K562 (cell line): Measurements from ENCODE around the gene HTR1D. TPM values are rescaled to one million over a fixed set of nuclear protein-coding genes. Genes with fewer than 3 reads are reported as not detected.

Experiments
- ATAC-seq: fragments of 200-7000 bp; cut with Tn5 transposase; 3 replicates; pipeline ENCODE4 v1.9.1; 2020; ENCODE audit warnings: moderate library complexity
- BruUV-seq: library from RNA; stranded (reverse); fragments of 400-500 nt; replicated peaks from 2 replicates; lab custom pipeline; 2021; lab: Mats Ljungman, UMichigan
- CTCF ChIA-PET: fragments of 300-600 bp; formaldehyde crosslinking; extraction: SDS; loops from one replicate; lab custom pipeline; 2021; ENCODE audit warnings: low intra/inter-chr PET ratio; lab: Yijun Ruan, JAX
- POLR2A ChIA-PET: fragments of 300-600, 350-650 bp; sonication (Branson Sonifier 250); formaldehyde crosslinking; extraction: SDS; loops from one replicate; lab custom pipeline; 2021; ENCODE audit warnings: antibody characterized with exemption, inconsistent platforms; lab: Yijun Ruan, JAX
- DNase-seq, 4 experiments: peaks; one replicate each; pipeline versions ENCODE4 v3.0.0 to v3.0.0-alpha.2; 2011 to 2018; ENCODE audit warnings: low spot score in 3 of 4, mixed read lengths in 3 of 4; ENCODE audit errors: extremely low read depth in 1 of 4
- FAIRE-seq: peaks from 2 replicates; lab custom pipeline; 2011; peaks lifted over from hg19 to GRCh38; lab: Jason Lieb, UNC
- H2AFZ ChIP-seq: 2 replicates; pipeline ENCODE4 v1.6.0; 2011; ENCODE audit warnings: low read depth, low read length, control low read depth, inconsistent platforms
- H3K27ac ChIP-seq: fragments of 200-600 bp; 3 replicates; pipeline ENCODE4 v1.8.0; 2011; ENCODE audit warnings: low read depth, mild to moderate bottlenecking, control low read depth, inconsistent platforms, low read length, moderate library complexity, mixed read lengths; ENCODE audit errors: extremely low read depth
- H3K27me3 ChIP-seq, 2 experiments: fragments of 300-600 bp in 1 of 2; 2 replicates in 1 of 2; 3 replicates in 1 of 2; pipeline versions ENCODE4 v1.6.0 to v1.8.0; 2011; ENCODE audit warnings: inconsistent platforms in 2 of 2, low read length in 2 of 2, mild to moderate bottlenecking in 1 of 2, mixed read lengths in 1 of 2, moderate library complexity in 1 of 2; ENCODE audit not compliant: control insufficient read depth in 2 of 2, insufficient read depth in 2 of 2
- H3K36me3 ChIP-seq: fragments of 300-600 bp; 3 replicates; pipeline ENCODE4 v1.8.0; 2011; ENCODE audit warnings: mild to moderate bottlenecking, low read length, inconsistent platforms; ENCODE audit not compliant: control insufficient read depth, insufficient read depth
- H3K4me1 ChIP-seq, 2 experiments: fragments of 200-600 bp in 1 of 2; replicated peaks in 1 of 2; 2 replicates in 1 of 2; 3 replicates in 1 of 2; pipeline versions ENCODE4 v1.5.1 to v1.8.0; 2011; ENCODE audit warnings: inconsistent platforms in 2 of 2, low read length in 2 of 2, mild to moderate bottlenecking in 1 of 2, mixed read lengths in 1 of 2, moderate library complexity in 1 of 2; ENCODE audit not compliant: control insufficient read depth in 2 of 2, insufficient read depth in 2 of 2
- H3K4me2 ChIP-seq: 2 replicates; pipeline ENCODE4 v1.6.1; 2011; ENCODE audit warnings: low read length, control low read depth, inconsistent platforms, mixed read lengths; ENCODE audit not compliant: insufficient read depth
- H3K4me3 ChIP-seq: fragments of 200-600 bp; sonication (generic), shearing (Covaris generic); 2 replicates; pipeline ENCODE4 v1.5.1; 2016; ENCODE audit warnings: control low read depth, inconsistent platforms
- H3K79me2 ChIP-seq: fragments of 200-600 bp; 3 replicates; pipeline ENCODE4 v1.8.0; 2011; ENCODE audit warnings: low read length, inconsistent platforms; ENCODE audit not compliant: control insufficient read depth, insufficient read depth
- H3K9ac ChIP-seq, 2 experiments: 2 replicates each; pipeline versions ENCODE4 v1.6.0 to v1.6.1; 2011; ENCODE audit warnings: low read depth in 2 of 2, low read length in 2 of 2, control low read depth in 1 of 2, inconsistent platforms in 1 of 2, mild to moderate bottlenecking in 1 of 2, mixed read lengths in 1 of 2; ENCODE audit not compliant: insufficient read depth in 1 of 2
- H3K9me1 ChIP-seq: one replicate; pipeline ENCODE4 v1.6.0; 2011; ENCODE audit warnings: inconsistent platforms, mild to moderate bottlenecking, low read length, moderate library complexity; ENCODE audit not compliant: control insufficient read depth, insufficient read depth
- H3K9me3 ChIP-seq: replicated peaks from 2 replicates; pipeline ENCODE4 v1.5.1; 2011; ENCODE audit warnings: low read depth, low read length, inconsistent platforms; ENCODE audit not compliant: control insufficient read depth, insufficient read depth
- H4K20me1 ChIP-seq: replicated peaks from 2 replicates; pipeline ENCODE4 v1.6.1; 2011; ENCODE audit warnings: low read length, inconsistent platforms, mixed read lengths; ENCODE audit not compliant: control insufficient read depth, insufficient read depth
- BCL6 ChIP-seq: fragments of 250-450 bp; sonication (Bioruptor Pico); IDR thresholded peaks from 2 replicates; pipeline ENCODE4 v1.4.0; 2020
- BMI1 ChIP-seq: fragments of 150-350 bp; IDR thresholded peaks from 2 replicates; pipeline ENCODE4 v1.6.1; 2014; ENCODE audit warnings: low read length
- BRF1 ChIP-seq: IDR thresholded peaks from 3 replicates; pipeline ENCODE4 v1.6.1; 2011; ENCODE audit warnings: borderline replicate concordance, mild to moderate bottlenecking; ENCODE audit not compliant: insufficient read length; ENCODE audit errors: extremely low read depth
- E2F3 ChIP-seq: fragments of 250-450 bp; sonication (Bioruptor Pico); IDR thresholded peaks from 2 replicates; pipeline ENCODE4 v1.4.0; 2020; ENCODE audit warnings: mild to moderate bottlenecking
- FUS ChIP-seq: fragments of 200-400 bp; formaldehyde crosslinking; optimal IDR thresholded peaks from 2 replicates; pipeline ENCODE3; 2017; ENCODE audit warnings: low read depth, low read length
- KDM2B ChIP-seq: fragments of 250-450 bp; sonication (Bioruptor Pico); IDR thresholded peaks from 2 replicates; pipeline ENCODE4 v1.8.0; 2021; ENCODE audit warnings: mild to moderate bottlenecking, moderate library complexity
- MTA1 ChIP-seq: fragments of 450-650 bp; IDR thresholded peaks from 2 replicates; pipeline ENCODE4 v1.6.1; 2017; ENCODE audit warnings: borderline replicate concordance
- NR1H2 ChIP-seq: sonication (generic); formaldehyde crosslinking; IDR thresholded peaks from 2 replicates; pipeline ENCODE4 v1.4.0; 2020; ENCODE audit warnings: mild to moderate bottlenecking, missing genetic modification reagents
- RHOXF2B ChIP-seq: fragments of 250-450 bp; sonication (Bioruptor Pico); conservative IDR thresholded peaks from 2 replicates; pipeline ENCODE4 v1.5.1; 2021
- TFAP4 ChIP-seq: sonication (generic); formaldehyde crosslinking; IDR thresholded peaks from 2 replicates; pipeline ENCODE4 v1.8.0; 2022; ENCODE audit warnings: missing genetic modification reagents, mild to moderate bottlenecking, moderate library complexity, borderline replicate concordance
- ZFP36 ChIP-seq: fragments of 150-350 bp; IDR thresholded peaks from 2 replicates; pipeline ENCODE4 v1.6.1; 2018; ENCODE audit warnings: low read length, low read depth; ENCODE audit not compliant: partially characterized antibody
- ZFP91 ChIP-seq: sonication (generic); formaldehyde crosslinking; IDR thresholded peaks from 2 replicates; pipeline ENCODE4 v1.8.0; 2022; ENCODE audit warnings: mild to moderate bottlenecking, missing genetic modification reagents
- ZNF778 ChIP-seq: fragments of 450-650 bp; formaldehyde crosslinking; IDR thresholded peaks from 2 replicates; pipeline ENCODE4 v1.4.0; 2020; ENCODE audit warnings: mild to moderate bottlenecking, moderate library complexity
- WGBS: fragments of 100-300 bp; shearing (Covaris generic); methylation state at CpG from one replicate; pipeline ENCODE4 v1.1.6; 2016; ENCODE audit warnings: low coverage, mixed read lengths; ENCODE audit not compliant: insufficient coverage; ENCODE audit errors: missing lambda C conversion rate; 5-methylcytosine and 5-hydroxymethylcytosine counted together
- in situ Hi-C: fragments of 300-500 bp; cut with MboI; formaldehyde crosslinking; loops from 4 replicates; pipeline ENCODE4 v1.15.0; 2018; ENCODE audit warnings: inconsistent platforms, mixed read lengths
- intact Hi-C: fragments of 100-400 bp; cut with micrococcal nuclease; formaldehyde crosslinking; loops from 2 replicates; pipeline ENCODE4 v1.14.2; 2022
- polyA plus RNA-seq, 8 experiments: library from polyadenylated mRNA; depleted of rRNA in 4 of 8; stranded (reverse) in 5 of 8; unstranded in 3 of 8; fragments of >200 nt; fragmentation: Nextera tagmentation in 2 of 8; fragmentation: Illumina TruSeq in 1 of 8; extraction: Ambion mirVana in 2 of 8; extraction: Trizol in 1 of 8; gene quantifications; 2 replicates each; pipeline versions ENCODE4 v1.2.1 to v1.2.3, GENCODE V29; 2011 to 2014; ENCODE audit warnings: inconsistent platforms in 1 of 8, missing spikeins in 1 of 8
- total RNA-seq, 7 experiments: library from RNA; depleted of rRNA in 6 of 7; stranded (reverse); fragments of >200 nt in 6 of 7; fragmentation: Illumina TruSeq in 2 of 7; extraction: Trizol in 2 of 7; gene quantifications; 2 replicates each; pipeline versions ENCODE4 v1.2.1 to v1.2.3, GENCODE V29; 2011 to 2021; ENCODE audit warnings: low replicate concordance in 1 of 7
- TF ChIP-seq, protein P1 (sequence below): fragments of 450-650 bp; IDR thresholded peaks from 2 replicates; pipeline ENCODE4 v1.6.1; 2016; ENCODE audit warnings: antibody characterized with exemption

HTR1D gene
- total and polyA plus RNA-seq, 9 of the 15 experiments (the other 6 are each of a cell fraction or from before 2014, with no cell fraction given): 0.03 to 0.09 (median 0.04) TPM; not detected in 4

DNA sequence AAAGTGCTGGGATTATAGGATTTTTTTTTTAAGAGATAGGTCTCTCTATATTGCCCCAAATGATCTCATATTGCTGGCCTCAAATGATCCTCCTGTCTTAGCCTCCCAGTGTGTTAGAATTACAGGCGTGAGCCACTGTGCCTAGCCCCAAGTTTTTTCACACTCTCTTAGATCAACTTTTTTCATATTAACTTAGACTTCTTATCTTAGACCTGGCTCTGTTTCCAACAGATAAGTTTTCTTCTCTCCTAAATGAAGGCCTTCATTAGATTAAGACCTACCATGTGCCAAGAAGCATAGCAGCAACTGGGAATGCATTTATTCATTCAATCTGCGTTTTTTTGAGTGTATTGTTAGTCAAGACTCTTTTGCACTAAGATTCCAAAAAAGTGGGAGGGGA, 20.2 kb upstream of the HTR1D start (continued):
- TF ChIP-seq NR1H2 (CRISPR knock-in tag): no peak
- TF ChIP-seq ZNF778 (CRISPR knock-in tag): no peak
- TF ChIP-seq MTA1: no peak
- no peak for TF ChIP-seq BMI1
- TF ChIP-seq, all 486 proteins: peak for 4

GRCh38 chr1:23227806-23228205, 10.5 kb upstream of the HTR1D start:
- H2AFZ ChIP-seq: no peak overlapping the region
- no peak overlapping the region for H3K27ac ChIP-seq
- H3K79me2 ChIP-seq: no peaks in the 10 kb centered on the region
- H3K27me3 ChIP-seq: peaks cover 17 to 24% of the 10 kb centered on the region in 2 experiments
- H3K4me3 ChIP-seq: no peak overlapping the region
- no peaks in the 10 kb centered on the region for H4K20me1 ChIP-seq
- in situ Hi-C loops (no loop called here), intact Hi-C loops (loop anchor here (5.0 kb wide), 1 partner anchor 39 kb away; no protein-coding TSS in a partner anchor)
- H3K4me1 ChIP-seq: peaks cover 0 to 5% of the 10 kb centered on the region in 2 experiments; a peak in 1 of 5 replicates
- ATAC-seq: no peak
- ChIA-PET CTCF (no interaction called here), POLR2A (interaction anchor here (0.7 to 1.1 kb wide), 2 partner anchors 256 to 1087 kb away, joined by 3 to 4 read pairs; no protein-coding TSS in a partner anchor)
- BruUV-seq: no TSS peak
- no peak overlapping the region for H3K4me2 ChIP-seq
- no peaks in the 10 kb centered on the region for H3K36me3 ChIP-seq
- TF ChIP-seq FUS (no peak), BCL6 (CRISPR knock-in tag) (no peak), ZFP36 (no peak), ZFP91 (CRISPR knock-in tag) (no peak), KDM2B (CRISPR knock-in tag) (no peak), TFAP4 (CRISPR knock-in tag) (no peak), MTA1 (no peak), RHOXF2B (CRISPR knock-in tag) (no peak), E2F3 (CRISPR knock-in tag) (no peak), BRF1 (no peak)
- TF ChIP-seq, protein P1, sequence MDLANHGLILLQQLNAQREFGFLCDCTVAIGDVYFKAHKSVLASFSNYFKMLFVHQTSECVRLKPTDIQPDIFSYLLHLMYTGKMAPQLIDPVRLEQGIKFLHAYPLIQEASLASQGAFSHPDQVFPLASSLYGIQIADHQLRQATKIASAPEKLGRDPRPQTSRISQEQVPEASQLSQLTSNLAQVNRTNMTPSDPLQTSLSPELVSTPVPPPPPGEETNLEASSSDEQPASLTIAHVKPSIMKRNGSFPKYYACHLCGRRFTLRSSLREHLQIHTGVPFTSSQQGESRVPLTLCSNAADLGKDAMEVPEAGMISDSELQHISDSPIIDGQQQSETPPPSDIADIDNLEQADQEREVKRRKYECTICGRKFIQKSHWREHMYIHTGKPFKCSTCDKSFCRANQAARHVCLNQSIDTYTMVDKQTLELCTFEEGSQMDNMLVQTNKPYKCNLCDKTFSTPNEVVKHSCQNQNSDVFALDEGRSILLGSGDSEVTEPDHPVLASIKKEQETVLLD: no peak
- 4% methylated on average over 2 of the region's 2 CpGs for WGBS
- H3K9me1 ChIP-seq: no peaks in the 10 kb centered on the region
- no peak for DNase-seq
- no peak for FAIRE-seq
- H3K9me3 ChIP-seq: no peaks in the 10 kb centered on the region
- no peak overlapping the region for H3K9ac ChIP-seq
